Measurements from ENCODE around the gene TMEM174. TPM values are rescaled to one million over a fixed set of nuclear protein-coding genes. Genes with fewer than 3 reads are reported as not detected.

Gene TMEM174
- total RNA-seq, 1 donor from 2014 or later, result not detected

- DNase-seq (ENCODE audit: low read depth), result no peak
- Histone ChIP-seq H3K4me3 (ENCODE audit: low read depth, low read length) (no peak overlapping the region), H3K27me3 (ENCODE audit: control insufficient read depth, insufficient read depth, low read length) (no peaks in the 10 kb centered on the region), H3K36me3 (ENCODE audit: control insufficient read depth, insufficient read depth, low read length) (no peaks in the 10 kb centered on the region)
- no peak for TF ChIP-seq CTCF (IDR thresholded peaks at IDR 0.05; ENCODE audit: insufficient read depth, low read length, poor library complexity, severe bottlenecking)
Observed at GRCh38 chr5:73189871-73190376, 16.9 kb downstream of the TMEM174 start.

GRCh38 chr5:73192370-73192769 is 19.4 kb downstream of the TMEM174 start:
- no peak for DNase-seq (ENCODE audit: low read depth)
- H3K36me3 ChIP-seq (ENCODE audit: control insufficient read depth, insufficient read depth, low read length), result no peaks in the 10 kb centered on the region
- TF ChIP-seq CTCF (IDR thresholded peaks at IDR 0.05; ENCODE audit: insufficient read depth, low read length, poor library complexity, severe bottlenecking), result no peak
- no peak overlapping the region for H3K4me3 ChIP-seq (ENCODE audit: low read depth, low read length)
- no peaks in the 10 kb centered on the region for H3K27me3 ChIP-seq (ENCODE audit: control insufficient read depth, insufficient read depth, low read length)

- no peak overlapping the region for H3K4me3 ChIP-seq (ENCODE audit: low read depth, low read length)
- no peak for DNase-seq (ENCODE audit: low read depth)
- H3K36me3 ChIP-seq (ENCODE audit: control insufficient read depth, insufficient read depth, low read length), result no peaks in the 10 kb centered on the region
- no peak for TF ChIP-seq CTCF (IDR thresholded peaks at IDR 0.05; ENCODE audit: insufficient read depth, low read length, poor library complexity, severe bottlenecking)
- no peaks in the 10 kb centered on the region for H3K27me3 ChIP-seq (ENCODE audit: control insufficient read depth, insufficient read depth, low read length)
Observed at GRCh38 chr5:73193592-73193991, 20.6 kb downstream of the TMEM174 start.

GRCh38 chr5:73196201-73196600 is 23.2 kb downstream of the TMEM174 start:
- TF ChIP-seq CTCF (IDR thresholded peaks at IDR 0.05; ENCODE audit: insufficient read depth, low read length, poor library complexity, severe bottlenecking), result no peak
- H3K4me3 ChIP-seq (ENCODE audit: low read depth, low read length), result no peak overlapping the region
- H3K36me3 ChIP-seq (ENCODE audit: control insufficient read depth, insufficient read depth, low read length), result no peaks in the 10 kb centered on the region
- H3K27me3 ChIP-seq (ENCODE audit: control insufficient read depth, insufficient read depth, low read length), result no peaks in the 10 kb centered on the region
- DNase-seq (ENCODE audit: low read depth), result no peak

- Histone ChIP-seq H3K27me3 (ENCODE audit: control insufficient read depth, insufficient read depth, low read length) (no peaks in the 10 kb centered on the region), H3K36me3 (ENCODE audit: control insufficient read depth, insufficient read depth, low read length) (no peaks in the 10 kb centered on the region), H3K4me3 (ENCODE audit: low read depth, low read length) (no peak overlapping the region)
- no peak for TF ChIP-seq CTCF (IDR thresholded peaks at IDR 0.05; ENCODE audit: insufficient read depth, low read length, poor library complexity, severe bottlenecking)
- no peak for DNase-seq (ENCODE audit: low read depth)
Observed at GRCh38 chr5:73197637-73198257, 24.8 kb downstream of the TMEM174 start.

Measured in kidney epithelial cell (primary cell).